ENCODE data around the gene ANO3. TPM values are rescaled to one million over a fixed set of nuclear protein-coding genes. Genes with fewer than 3 reads are reported as not detected.

ANO3 gene
- total and polyA plus RNA-seq, 2 of the 4 experiments (the other 2 are of a cell fraction) = 0.02 to 0.18 TPM

DNA sequence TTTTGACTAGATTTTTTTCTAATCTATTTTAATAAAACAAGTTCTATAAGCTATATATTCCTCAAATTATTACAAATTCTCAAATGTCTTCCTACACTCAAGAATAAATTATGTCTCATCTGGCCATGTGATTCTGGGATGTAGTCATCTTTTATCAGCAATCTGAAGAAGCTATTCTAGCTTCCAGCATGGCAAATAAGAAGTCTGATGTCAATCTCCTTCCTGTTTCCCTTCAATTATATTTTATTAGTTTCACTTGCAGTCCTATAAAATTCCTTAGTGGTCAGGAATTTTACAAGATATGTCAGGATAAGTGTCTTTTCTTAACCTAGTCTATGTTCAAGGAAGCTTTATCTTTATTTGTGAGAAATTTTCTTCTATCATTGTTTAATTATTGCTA, 10.4 kb upstream of the ANO3 start:
- H3K14ac ChIP-seq (replicated peaks; ENCODE audit: low read depth, low read length) = no peak overlapping the region
- no peak overlapping the region for H3K56ac ChIP-seq (ENCODE audit: extremely low read depth, insufficient read depth, low read length)
- no peaks in the 10 kb centered on the region for H3K79me1 ChIP-seq (ENCODE audit: low read depth in 1 of 2, low read length in 2 of 2)
- H3K18ac ChIP-seq (ENCODE audit: low read depth, low read length) = no peak overlapping the region
- DNase-seq (no peak), ATAC-seq (ENCODE audit: low read depth) (no peak)
- H3K4me2 ChIP-seq (ENCODE audit: low read depth, low read length) = no peak overlapping the region
- H4K91ac ChIP-seq (ENCODE audit: insufficient read depth, low read depth, low read length) = no peak overlapping the region
- no peaks in the 10 kb centered on the region for H3K4me1 ChIP-seq (ENCODE audit: control insufficient read depth, insufficient read depth, low read length)
- no peak overlapping the region for H2AFZ ChIP-seq (replicated peaks; ENCODE audit: low read length, poor library complexity)
- H2AK9ac ChIP-seq (replicated peaks; ENCODE audit: low read depth, low read length, poor library complexity) = no peak overlapping the region
- CTCF ChIA-PET = no interaction called here
- no peak overlapping the region for H3K4ac ChIP-seq (ENCODE audit: low read depth, low read length)
- H2BK15ac ChIP-seq (ENCODE audit: low read depth, low read length) = no peak overlapping the region
- in situ Hi-C loops (cut with MboI; ENCODE audit: low sequenced_read_pairs) = no loop called here
- no peak overlapping the region for H2BK120ac ChIP-seq (ENCODE audit: low read depth, low read length)
- H3K9ac ChIP-seq (ENCODE audit: low read depth, low read length) = no peak overlapping the region
- H2BK20ac ChIP-seq (ENCODE audit: low read depth, low read length) = no peak overlapping the region
- no peaks in the 10 kb centered on the region for H3K36me3 ChIP-seq (ENCODE audit: control insufficient read depth, insufficient read depth, low read length)
- H3K4me3 ChIP-seq (ENCODE audit: insufficient read depth, low read depth, low read length) = no peak overlapping the region
- dilution Hi-C loops (cut with HindIII; ENCODE audit: low sequenced_read_pairs, unreplicated experiment) = no loop called here
- no peaks in the 10 kb centered on the region for H3K9me1 ChIP-seq (ENCODE audit: insufficient read depth, low read length)
- H3K23ac ChIP-seq (ENCODE audit: low read depth, low read length) = no peak overlapping the region
- H2BK5ac ChIP-seq (ENCODE audit: low read depth, low read length, poor library complexity, severe bottlenecking) = no peak overlapping the region
- H4K20me1 ChIP-seq (ENCODE audit: insufficient read depth, low read length) = no peaks in the 10 kb centered on the region
- BruUV-seq (replicated peaks) = no TSS peak
- POLR2A ChIA-PET (ENCODE audit: unreplicated experiment) = no interaction called here
- no peak overlapping the region for H2AK5ac ChIP-seq (ENCODE audit: low read depth, low read length)
- H4K5ac ChIP-seq (ENCODE audit: low read depth, low read length) = no peak overlapping the region
- no peak overlapping the region for H4K8ac ChIP-seq (ENCODE audit: low read depth in 2 of 2, low read length in 2 of 2)
- H3K27me3 ChIP-seq (ENCODE audit: control insufficient read depth, insufficient read depth, low read length) = no peaks in the 10 kb centered on the region
- intact Hi-C loops (cut with micrococcal nuclease) = no loop called here
- TF ChIP-seq MAFK (IDR thresholded peaks at IDR 0.05; ENCODE audit: low read depth, low read length) (no peak), MAZ (IDR thresholded peaks at IDR 0.05; ENCODE audit: borderline replicate concordance, low read depth, low read length) (no peak), BHLHE40 (IDR thresholded peaks at IDR 0.05; ENCODE audit: low read depth, low read length) (no peak)
- TF ChIP-seq, protein P1, sequence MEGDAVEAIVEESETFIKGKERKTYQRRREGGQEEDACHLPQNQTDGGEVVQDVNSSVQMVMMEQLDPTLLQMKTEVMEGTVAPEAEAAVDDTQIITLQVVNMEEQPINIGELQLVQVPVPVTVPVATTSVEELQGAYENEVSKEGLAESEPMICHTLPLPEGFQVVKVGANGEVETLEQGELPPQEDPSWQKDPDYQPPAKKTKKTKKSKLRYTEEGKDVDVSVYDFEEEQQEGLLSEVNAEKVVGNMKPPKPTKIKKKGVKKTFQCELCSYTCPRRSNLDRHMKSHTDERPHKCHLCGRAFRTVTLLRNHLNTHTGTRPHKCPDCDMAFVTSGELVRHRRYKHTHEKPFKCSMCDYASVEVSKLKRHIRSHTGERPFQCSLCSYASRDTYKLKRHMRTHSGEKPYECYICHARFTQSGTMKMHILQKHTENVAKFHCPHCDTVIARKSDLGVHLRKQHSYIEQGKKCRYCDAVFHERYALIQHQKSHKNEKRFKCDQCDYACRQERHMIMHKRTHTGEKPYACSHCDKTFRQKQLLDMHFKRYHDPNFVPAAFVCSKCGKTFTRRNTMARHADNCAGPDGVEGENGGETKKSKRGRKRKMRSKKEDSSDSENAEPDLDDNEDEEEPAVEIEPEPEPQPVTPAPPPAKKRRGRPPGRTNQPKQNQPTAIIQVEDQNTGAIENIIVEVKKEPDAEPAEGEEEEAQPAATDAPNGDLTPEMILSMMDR (conservative IDR thresholded peaks at IDR 0.05; ENCODE audit: low read depth, low read length) = no peak
- TF ChIP-seq, protein P2, sequence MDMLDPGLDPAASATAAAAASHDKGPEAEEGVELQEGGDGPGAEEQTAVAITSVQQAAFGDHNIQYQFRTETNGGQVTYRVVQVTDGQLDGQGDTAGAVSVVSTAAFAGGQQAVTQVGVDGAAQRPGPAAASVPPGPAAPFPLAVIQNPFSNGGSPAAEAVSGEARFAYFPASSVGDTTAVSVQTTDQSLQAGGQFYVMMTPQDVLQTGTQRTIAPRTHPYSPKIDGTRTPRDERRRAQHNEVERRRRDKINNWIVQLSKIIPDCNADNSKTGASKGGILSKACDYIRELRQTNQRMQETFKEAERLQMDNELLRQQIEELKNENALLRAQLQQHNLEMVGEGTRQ (IDR thresholded peaks at IDR 0.05; ENCODE audit: low read depth, low read length) = no peak
- H3K9me3 ChIP-seq (ENCODE audit: control insufficient read depth, insufficient read depth, low read length) = no peaks in the 10 kb centered on the region
- no peak overlapping the region for H3K27ac ChIP-seq (ENCODE audit: insufficient read depth, low read length)
